AG10803 (cell line): ENCODE measurements around the gene CTCF.

Experiments
- DNase-seq: peaks from one replicate; pipeline ENCODE4 v3.0.0; 2010; ENCODE audit warnings: low read depth
- H3K4me3 ChIP-seq: 2 replicates; pipeline ENCODE4 v1.5.1; 2011; ENCODE audit warnings: mild to moderate bottlenecking, low read length, control low read depth
- TF ChIP-seq, protein P1 (sequence below): conservative IDR thresholded peaks from 2 replicates; pipeline ENCODE4 v1.5.1; 2011; ENCODE audit warnings: mild to moderate bottlenecking, low read length, control low read depth, inconsistent platforms

The CTCF gene

DNA sequence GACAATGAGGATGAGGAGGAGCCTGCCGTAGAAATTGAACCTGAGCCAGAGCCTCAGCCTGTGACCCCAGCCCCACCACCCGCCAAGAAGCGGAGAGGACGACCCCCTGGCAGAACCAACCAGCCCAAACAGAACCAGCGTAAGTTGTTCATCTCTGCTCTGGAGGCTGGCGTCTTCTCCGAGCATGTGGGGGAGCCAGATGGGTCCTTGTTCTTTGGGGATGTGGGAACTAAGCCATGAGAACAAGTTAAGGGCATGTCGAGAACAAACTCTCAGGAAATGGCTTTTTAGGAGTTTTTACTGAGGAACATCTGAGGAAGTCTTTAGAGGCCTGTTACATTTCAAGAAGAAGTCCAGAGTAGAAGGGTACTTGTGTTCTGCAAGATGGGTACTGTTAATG, 74.4 kb downstream of the CTCF start:
- no peak for DNase-seq
- no peak overlapping the region for H3K4me3 ChIP-seq
- TF ChIP-seq, protein P1, sequence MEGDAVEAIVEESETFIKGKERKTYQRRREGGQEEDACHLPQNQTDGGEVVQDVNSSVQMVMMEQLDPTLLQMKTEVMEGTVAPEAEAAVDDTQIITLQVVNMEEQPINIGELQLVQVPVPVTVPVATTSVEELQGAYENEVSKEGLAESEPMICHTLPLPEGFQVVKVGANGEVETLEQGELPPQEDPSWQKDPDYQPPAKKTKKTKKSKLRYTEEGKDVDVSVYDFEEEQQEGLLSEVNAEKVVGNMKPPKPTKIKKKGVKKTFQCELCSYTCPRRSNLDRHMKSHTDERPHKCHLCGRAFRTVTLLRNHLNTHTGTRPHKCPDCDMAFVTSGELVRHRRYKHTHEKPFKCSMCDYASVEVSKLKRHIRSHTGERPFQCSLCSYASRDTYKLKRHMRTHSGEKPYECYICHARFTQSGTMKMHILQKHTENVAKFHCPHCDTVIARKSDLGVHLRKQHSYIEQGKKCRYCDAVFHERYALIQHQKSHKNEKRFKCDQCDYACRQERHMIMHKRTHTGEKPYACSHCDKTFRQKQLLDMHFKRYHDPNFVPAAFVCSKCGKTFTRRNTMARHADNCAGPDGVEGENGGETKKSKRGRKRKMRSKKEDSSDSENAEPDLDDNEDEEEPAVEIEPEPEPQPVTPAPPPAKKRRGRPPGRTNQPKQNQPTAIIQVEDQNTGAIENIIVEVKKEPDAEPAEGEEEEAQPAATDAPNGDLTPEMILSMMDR = no peak

DNA sequence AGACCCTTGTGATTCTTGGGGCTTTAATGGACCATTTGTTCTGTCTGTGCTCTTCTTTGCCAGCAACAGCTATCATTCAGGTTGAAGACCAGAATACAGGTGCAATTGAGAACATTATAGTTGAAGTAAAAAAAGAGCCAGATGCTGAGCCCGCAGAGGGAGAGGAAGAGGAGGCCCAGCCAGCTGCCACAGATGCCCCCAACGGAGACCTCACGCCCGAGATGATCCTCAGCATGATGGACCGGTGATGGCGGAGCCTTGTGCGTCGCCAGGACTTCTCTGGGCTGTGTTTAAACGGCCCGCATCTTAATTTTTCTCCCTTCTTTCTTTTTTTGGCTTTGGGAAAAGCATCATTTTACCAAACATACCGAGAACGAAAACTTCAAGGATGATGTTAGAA, 75.3 kb downstream of the CTCF start:
- no peak overlapping the region for H3K4me3 ChIP-seq
- TF ChIP-seq, protein P1 = no peak
- no peak for DNase-seq

DNA sequence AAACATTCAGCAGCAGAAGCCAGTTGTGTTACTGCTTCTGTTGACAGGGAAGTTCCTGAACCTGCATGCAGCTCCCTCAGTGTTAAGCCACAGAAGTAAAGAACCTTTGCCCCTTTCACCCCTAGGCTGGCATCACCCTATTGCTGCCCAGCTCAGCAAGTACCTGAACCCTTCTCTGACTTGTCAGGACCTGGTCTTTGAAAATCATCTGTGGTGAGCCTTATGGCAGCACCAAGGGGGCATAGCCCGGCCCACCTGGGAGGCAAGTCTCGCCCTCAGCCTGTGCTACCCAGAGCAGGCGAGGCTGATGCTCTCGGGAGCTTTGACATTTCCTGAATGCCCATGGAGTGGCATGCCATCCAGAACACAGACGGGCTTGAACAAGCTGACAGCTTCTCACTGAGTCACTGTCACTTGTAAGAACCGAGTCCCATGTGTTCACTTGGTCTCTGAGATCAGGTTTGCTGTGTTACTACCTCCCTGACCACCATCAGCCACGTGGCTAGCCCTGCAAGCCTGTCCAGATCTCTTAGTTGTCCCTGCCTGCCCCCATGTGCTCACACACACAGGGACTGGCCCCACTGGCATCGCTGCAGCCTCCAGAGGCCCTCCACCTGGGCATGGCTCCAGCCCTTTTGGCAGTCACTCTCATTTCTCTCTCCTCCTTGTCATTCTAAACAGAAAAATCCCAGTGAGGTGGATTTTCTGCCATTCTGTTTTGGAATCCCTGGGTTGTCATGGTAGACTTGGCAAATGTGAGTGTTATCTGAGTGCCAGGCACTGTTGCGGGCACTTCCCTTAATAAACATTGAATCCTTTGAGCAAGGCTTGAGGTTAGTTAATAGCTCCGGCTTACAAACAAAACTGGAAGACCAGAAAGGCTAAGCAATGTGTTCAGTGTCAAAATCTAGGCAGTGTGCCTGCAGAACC, 79.7 kb downstream of the CTCF start:
- DNase-seq = peak; percentile 61
- H3K4me3 ChIP-seq = no peak overlapping the region
- TF ChIP-seq, protein P1 = 0 out of 2 replicates have a peak, but pooled peaks have one; percentile 5

DNA sequence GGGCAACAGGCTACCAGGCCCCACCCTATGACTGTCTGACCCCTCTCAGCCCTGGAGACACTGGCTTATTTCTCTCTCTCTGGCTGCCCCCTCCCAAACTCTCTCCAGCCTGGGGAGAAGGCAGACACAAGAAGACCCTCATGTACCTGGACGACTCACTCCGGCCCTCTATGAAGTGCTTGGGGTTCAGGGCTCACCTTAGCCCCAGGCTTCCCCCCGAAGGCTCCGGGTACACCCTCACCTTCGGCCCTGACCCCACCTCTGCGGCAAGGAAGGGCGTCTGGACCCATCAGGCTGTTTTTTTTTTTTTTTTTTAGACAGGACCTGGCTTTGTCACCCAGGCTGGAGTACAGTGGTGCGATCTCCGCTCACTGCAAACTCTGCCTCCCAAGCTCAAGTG, 81.7 kb downstream of the CTCF start:
- no peak for DNase-seq
- no peak overlapping the region for H3K4me3 ChIP-seq
- TF ChIP-seq, protein P1 = no peak

DNA sequence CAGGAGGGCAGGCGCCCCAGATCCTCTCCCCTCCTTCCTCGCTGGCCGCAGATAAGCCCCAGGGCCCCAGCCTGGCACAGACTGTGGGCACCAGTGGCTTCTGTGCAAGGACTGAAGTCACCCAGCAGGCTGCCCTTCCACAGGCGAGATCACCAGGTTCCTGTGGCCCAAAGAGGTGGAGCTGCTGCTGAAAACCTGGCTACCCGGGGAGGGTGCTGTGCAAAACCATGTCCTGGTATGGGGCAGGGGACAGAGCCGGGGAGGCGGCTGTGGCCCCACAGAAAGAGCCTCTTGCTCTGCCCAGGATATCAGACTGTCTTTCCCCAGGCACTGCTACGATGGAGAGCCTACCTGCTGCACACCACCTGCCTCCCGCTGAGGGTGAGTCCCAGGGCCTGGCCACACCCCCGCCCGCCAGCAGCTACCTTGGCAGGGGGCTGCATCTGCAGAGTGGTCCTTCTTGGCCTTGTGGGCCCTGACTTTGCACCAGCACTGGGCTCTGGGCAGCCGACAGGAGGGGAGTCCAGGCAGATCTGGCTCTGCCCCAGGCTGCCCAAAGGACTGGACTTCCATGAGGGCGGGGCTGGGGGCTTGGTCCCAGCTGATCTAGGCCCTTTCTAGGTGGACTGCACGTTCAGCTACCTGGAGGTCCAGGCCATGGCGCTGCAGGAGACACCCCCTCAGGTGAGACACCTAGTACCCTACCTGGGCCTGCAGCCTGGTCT, 83.2 kb downstream of the CTCF start:
- no peak for DNase-seq
- no peak overlapping the region for H3K4me3 ChIP-seq

DNA sequence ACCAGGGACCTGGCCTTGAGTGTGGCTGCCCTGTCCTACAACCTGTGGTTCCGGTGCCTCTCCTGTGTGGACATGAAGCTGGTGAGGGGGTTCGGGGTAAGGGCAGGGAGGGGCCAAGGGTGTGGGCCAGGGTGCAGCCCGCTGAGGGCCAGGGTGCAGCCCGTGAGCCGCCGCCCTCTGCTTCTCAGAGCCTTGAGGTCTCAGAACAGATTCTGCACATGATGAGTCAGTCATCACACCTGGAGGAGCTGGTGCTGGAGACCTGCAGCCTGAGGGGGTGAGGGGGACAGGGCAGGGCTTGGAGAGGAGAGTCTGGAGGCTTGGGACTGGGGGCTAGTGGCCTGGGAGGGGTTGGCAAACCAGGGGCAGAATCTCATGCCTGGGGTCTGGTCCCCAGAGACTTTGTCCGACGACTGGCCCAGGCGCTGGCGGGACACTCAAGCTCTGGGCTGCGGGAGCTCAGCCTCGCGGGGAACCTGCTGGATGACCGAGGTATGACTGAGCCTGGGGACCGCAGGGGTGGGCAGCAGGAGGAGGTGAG, 84.9 kb downstream of the CTCF start:
- TF ChIP-seq, protein P1 = no peak
- DNase-seq = no peak
- H3K4me3 ChIP-seq = no peak overlapping the region

More for the DNA sequence above, 83.2 kb downstream of the CTCF start:
- TF ChIP-seq, protein P1 = no peak
